Osteoblast (primary cell): Measurements from ENCODE around the gene SEPTIN2. TPM values are rescaled to one million over a fixed set of nuclear protein-coding genes. Genes with fewer than 3 reads are reported as not detected.

Experiments used
- DNase-seq: peaks from one replicate; pipeline ENCODE4 v3.0.0; 2011; ENCODE audit warnings: low spot score, mixed read lengths; ENCODE audit not compliant: insufficient read length; ENCODE audit errors: missing footprints
- H2AFZ ChIP-seq: 2 replicates; pipeline ENCODE4 v1.6.0; 2011; ENCODE audit warnings: mild to moderate bottlenecking, low read length
- H3K27ac ChIP-seq: 2 replicates; pipeline ENCODE4 v1.5.1; 2011; ENCODE audit warnings: mild to moderate bottlenecking, low read depth, low read length, moderate library complexity
- H3K27me3 ChIP-seq: 2 replicates; pipeline ENCODE4 v1.6.0; 2012; ENCODE audit warnings: mild to moderate bottlenecking, control low read depth, inconsistent platforms, low read length, moderate library complexity; ENCODE audit not compliant: insufficient read depth
- H3K36me3 ChIP-seq: 2 replicates; pipeline ENCODE4 v1.5.1; 2011; ENCODE audit warnings: mild to moderate bottlenecking, low read length, control low read depth, moderate library complexity; ENCODE audit not compliant: insufficient read depth
- H3K4me1 ChIP-seq: 2 replicates; pipeline ENCODE4 v1.5.1; 2011; ENCODE audit warnings: mild to moderate bottlenecking, low read length, control low read depth, moderate library complexity; ENCODE audit not compliant: insufficient read depth
- H3K4me2 ChIP-seq: 2 replicates; pipeline ENCODE4 v1.6.0; 2011; ENCODE audit warnings: mild to moderate bottlenecking, low read length; ENCODE audit not compliant: insufficient read depth
- H3K4me3 ChIP-seq: fragments of 200-600 bp; sonication (generic); 3 replicates; pipeline ENCODE4 v1.5.1; 2012; ENCODE audit warnings: mild to moderate bottlenecking, low read length, inconsistent platforms; ENCODE audit not compliant: insufficient read depth
- H3K79me2 ChIP-seq: 2 replicates; pipeline ENCODE4 v1.6.0; 2012; ENCODE audit warnings: mild to moderate bottlenecking, low read length, control low read depth, inconsistent platforms; ENCODE audit not compliant: insufficient read depth
- H3K9me3 ChIP-seq: 2 replicates; pipeline ENCODE4 v1.5.1; 2011; ENCODE audit warnings: low read depth, low read length, control low read depth
- H4K20me1 ChIP-seq: 2 replicates; pipeline ENCODE4 v1.6.0; 2012; ENCODE audit warnings: mild to moderate bottlenecking, low read length, control low read depth; ENCODE audit not compliant: insufficient read depth
- CTCF ChIP-seq: IDR thresholded peaks from 2 replicates; pipeline ENCODE4 v1.5.1; 2011; ENCODE audit warnings: mild to moderate bottlenecking, low read depth, low read length, moderate library complexity; ENCODE audit errors: extremely low read depth
- total RNA-seq: library from RNA; depleted of rRNA; stranded (reverse); fragments of >200 nt; gene quantifications from 2 replicates; pipeline ENCODE4 v1.2.3, GENCODE V29; 2012

The SEPTIN2 gene
- total RNA-seq, 1 donor, result 418 TPM

GRCh38 chr2:241313543-241314095, 2.1 kb upstream of the SEPTIN2 start:
- peaks cover 96% of the 10 kb centered on the region for H3K79me2 ChIP-seq
- no peak overlapping the region for H2AFZ ChIP-seq
- no peaks in the 10 kb centered on the region for H3K27me3 ChIP-seq
- peaks cover 62% of the 10 kb centered on the region for H4K20me1 ChIP-seq
- no peaks in the 10 kb centered on the region for H3K9me3 ChIP-seq
- peak overlapping the region; percentile 98 for H3K27ac ChIP-seq
- no peak for DNase-seq
- TF ChIP-seq CTCF, result no peak
- H3K4me3 ChIP-seq, result peak overlapping the region; percentile 97
- peak overlapping the region; percentile 84 for H3K4me2 ChIP-seq
- H3K36me3 ChIP-seq, result peaks cover 6% of the 10 kb centered on the region
- peaks cover 44% of the 10 kb centered on the region for H3K4me1 ChIP-seq

- no peaks in the 10 kb centered on the region for H3K27me3 ChIP-seq
- peaks cover 6% of the 10 kb centered on the region for H3K36me3 ChIP-seq
- no peak for TF ChIP-seq CTCF
- H3K4me1 ChIP-seq, result peaks cover 46% of the 10 kb centered on the region
- peak overlapping the region; percentile 98 for H3K27ac ChIP-seq
- DNase-seq, result peak; percentile 81
- peak overlapping the region; percentile 61 for H2AFZ ChIP-seq
- H3K9me3 ChIP-seq, result no peaks in the 10 kb centered on the region
- peaks cover 96% of the 10 kb centered on the region for H3K79me2 ChIP-seq
- peaks cover 61% of the 10 kb centered on the region for H4K20me1 ChIP-seq
- peak overlapping the region; percentile 84 for H3K4me2 ChIP-seq
- H3K4me3 ChIP-seq, result peak overlapping the region; percentile 97
These were observed 1.3 kb upstream of the SEPTIN2 start for GRCh38 chr2:241314226-241315092.

- Histone ChIP-seq H3K9me3 (no peaks in the 10 kb centered on the region), H2AFZ (peak within 1 kb of the TSS; percentile 96), H3K4me1 (peaks cover 40% of the 10 kb centered on the region), H3K27me3 (no peaks in the 10 kb centered on the region), H3K79me2 (peaks cover 96% of the 10 kb centered on the region), H3K4me3 (peak within 1 kb of the TSS; percentile 97), H3K36me3 (peaks cover 6% of the 10 kb centered on the region), H4K20me1 (peaks cover 61% of the 10 kb centered on the region), H3K27ac (peak within 1 kb of the TSS; percentile 98), H3K4me2 (peak within 1 kb of the TSS; percentile 93)
- DNase-seq, result peak; percentile 99
- TF ChIP-seq CTCF, result peak; percentile 16
These were observed 439 bp upstream of the SEPTIN2 start, which contains the start of gene HDLBP for GRCh38 chr2:241315093-241315878. Gene HDLBP, minus strand, starts transcription at chr2:241315672. Its CDS starts 48,803 bp downstream, at chr2:241266869.
